Parathyroid adenoma (tissue), 2 donors: ENCODE data around the gene LRRC1.

Source experiments
- H2AFZ ChIP-seq: fragments of 300-600 bp; sonication (generic); one replicate; pipeline ENCODE4 v1.7.0; 2017; ENCODE audit warnings: antibody characterized with exemption, mild to moderate bottlenecking
- H3K27ac ChIP-seq: fragments of 300-600 bp; sonication (generic); one replicate; pipeline ENCODE4 v1.7.0; 2017
- H3K27me3 ChIP-seq: fragments of 300-600 bp; sonication (generic); one replicate; pipeline ENCODE4 v1.7.0; 2017; ENCODE audit warnings: low read length; ENCODE audit not compliant: control insufficient read depth, insufficient read depth
- H3K36me3 ChIP-seq: fragments of 300-600 bp; sonication (generic); one replicate; pipeline ENCODE4 v1.7.0; 2017; ENCODE audit warnings: low read length; ENCODE audit not compliant: control insufficient read depth, insufficient read depth
- H3K4me1 ChIP-seq: fragments of 300-600 bp; sonication (generic); one replicate; pipeline ENCODE4 v1.7.0; 2017; ENCODE audit warnings: control low read depth
- H3K4me2 ChIP-seq: fragments of 300-600 bp; sonication (generic); one replicate; pipeline ENCODE4 v1.7.0; 2017; ENCODE audit warnings: low read length
- H3K4me3 ChIP-seq: fragments of 300-600 bp; sonication (generic); one replicate; pipeline ENCODE4 v1.7.0; 2017; ENCODE audit warnings: low read depth, low read length
- H3K79me2 ChIP-seq: fragments of 300-600 bp; sonication (generic); one replicate; pipeline ENCODE4 v1.7.0; 2017; ENCODE audit warnings: control low read depth
- H3K9ac ChIP-seq: fragments of 300-600 bp; sonication (generic); one replicate; pipeline ENCODE4 v1.7.0; 2017; ENCODE audit warnings: mild to moderate bottlenecking
- H3K9me3 ChIP-seq: fragments of 300-600 bp; sonication (generic); one replicate; pipeline ENCODE4 v1.7.0; 2017; ENCODE audit warnings: low read length; ENCODE audit not compliant: control insufficient read depth
- CTCF ChIP-seq: fragments of 300-600 bp; sonication (generic); IDR thresholded peaks from one replicate; pipeline ENCODE4 v1.7.0; 2017; ENCODE audit warnings: antibody characterized with exemption, mild to moderate bottlenecking
- donor health status: primary hyperparathyroidism.

LRRC1 gene

DNA sequence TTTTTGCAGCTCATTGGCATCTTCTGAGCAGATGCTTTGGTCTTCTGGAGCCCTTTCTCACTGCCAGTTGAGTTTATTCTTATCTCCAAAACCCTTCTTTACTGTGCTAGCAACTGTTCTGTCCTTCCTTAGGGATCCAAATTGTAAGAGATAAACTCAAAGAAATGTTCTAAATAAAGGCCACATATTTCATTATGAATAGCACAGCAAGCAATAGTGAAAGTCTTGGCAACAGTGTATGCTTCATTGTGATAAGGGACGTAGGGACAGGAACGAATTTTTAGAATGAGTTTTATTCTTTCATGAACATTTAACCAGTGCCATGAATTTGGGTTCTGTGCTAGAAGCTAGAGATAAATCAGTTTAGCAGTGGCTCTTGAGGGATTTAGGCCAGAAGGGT, 61.1 kb downstream of the LRRC1 start:
- Histone ChIP-seq H3K4me1 (peaks cover 8% of the 10 kb centered on the region), H3K27me3 (no peaks in the 10 kb centered on the region), H3K4me3 (no peak overlapping the region), H3K36me3 (no peaks in the 10 kb centered on the region), H3K4me2 (no peak overlapping the region), H3K9me3 (no peaks in the 10 kb centered on the region), H3K9ac (no peak overlapping the region), H3K27ac (no peak overlapping the region), H2AFZ (no peak overlapping the region), H3K79me2 (peaks cover 30% of the 10 kb centered on the region)
- TF ChIP-seq CTCF = no peak

GRCh38 chr6:53857318-53858094, 62.7 kb downstream of the LRRC1 start:
- Histone ChIP-seq H3K4me2 (no peak overlapping the region), H3K36me3 (no peaks in the 10 kb centered on the region), H3K4me3 (no peak overlapping the region), H3K4me1 (peaks cover 18% of the 10 kb centered on the region), H3K9ac (no peak overlapping the region), H3K9me3 (no peaks in the 10 kb centered on the region), H3K27ac (no peak overlapping the region), H3K27me3 (no peaks in the 10 kb centered on the region), H2AFZ (no peak overlapping the region), H3K79me2 (peaks cover 20% of the 10 kb centered on the region)
- TF ChIP-seq CTCF = no peak

DNA sequence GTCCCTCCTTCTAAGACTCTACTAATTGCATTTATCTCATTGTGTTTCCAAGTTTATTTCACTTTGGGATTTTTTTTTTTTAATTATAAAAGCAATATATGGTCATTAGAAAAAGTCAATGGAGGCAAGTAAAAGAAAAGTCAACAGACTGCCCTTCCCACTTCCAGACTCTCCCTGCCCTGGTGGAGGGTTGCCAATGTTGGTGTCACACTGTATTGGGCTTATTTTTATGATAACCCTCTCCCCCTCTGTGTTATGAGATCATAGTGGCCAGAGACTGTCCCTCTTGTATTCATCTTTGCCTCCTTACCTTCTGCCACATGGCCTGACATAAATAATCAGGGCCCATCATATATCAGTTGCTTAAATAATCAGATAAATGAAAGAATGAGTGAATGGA, 63.4 kb downstream of the LRRC1 start:
- no peaks in the 10 kb centered on the region for H3K9me3 ChIP-seq
- H3K9ac ChIP-seq = no peak overlapping the region
- no peaks in the 10 kb centered on the region for H3K36me3 ChIP-seq
- H2AFZ ChIP-seq = no peak overlapping the region
- H3K4me2 ChIP-seq = no peak overlapping the region
- H3K27me3 ChIP-seq = no peaks in the 10 kb centered on the region
- H3K79me2 ChIP-seq = peaks cover 14% of the 10 kb centered on the region
- no peak overlapping the region for H3K4me3 ChIP-seq
- H3K4me1 ChIP-seq = peaks cover 25% of the 10 kb centered on the region
- no peak overlapping the region for H3K27ac ChIP-seq
- TF ChIP-seq CTCF = no peak

GRCh38 chr6:53858913-53859312, 64.1 kb downstream of the LRRC1 start:
- H3K9me3 ChIP-seq = no peaks in the 10 kb centered on the region

More at GRCh38 chr6:53858913-53859312, 64.1 kb downstream of the LRRC1 start:
- Histone ChIP-seq H3K27ac (no peak overlapping the region), H3K9ac (no peak overlapping the region), H3K79me2 (peaks cover 10% of the 10 kb centered on the region), H2AFZ (no peak overlapping the region), H3K4me2 (no peak overlapping the region), H3K4me1 (peaks cover 29% of the 10 kb centered on the region), H3K36me3 (no peaks in the 10 kb centered on the region), H3K27me3 (no peaks in the 10 kb centered on the region), H3K4me3 (no peak overlapping the region)
- no peak for TF ChIP-seq CTCF
